Left lung (tissue), 10 donors: ENCODE data around the gene CCR7. TPM values are rescaled to one million over a fixed set of nuclear protein-coding genes. Genes with fewer than 3 reads are reported as not detected.

Experiments used
- ATAC-seq: fragments of 200-7000 bp; cut with Tn5 transposase; one replicate; pipeline ENCODE4 v1.9.1; 2020; ENCODE audit warnings: moderate library complexity
- DNase-seq, 4 donors: peaks; one replicate each; pipeline ENCODE4 v3.0.0-alpha.2; 2013 to 2020
- H3K27ac ChIP-seq, 2 donors: fragments of 200-600 bp; sonication (generic) in 1 of 2; one replicate each; pipeline versions ENCODE4 v1.5.0 to v1.8.0; 2020 to 2021
- H3K27me3 ChIP-seq, 2 donors: fragments of 200-600 bp; sonication (generic) in 1 of 2; one replicate each; pipeline versions ENCODE4 v1.5.0 to v1.8.0; 2020 to 2021
- H3K36me3 ChIP-seq, 2 donors: fragments of 200-600 bp; sonication (generic) in 1 of 2; one replicate each; pipeline versions ENCODE4 v1.5.0 to v1.8.0; 2020 to 2021
- H3K4me1 ChIP-seq, 2 donors: fragments of 200-600 bp; one replicate each; pipeline ENCODE4 v1.8.0; 2021
- H3K4me3 ChIP-seq, 2 donors: fragments of 200-600 bp; sonication (generic) in 1 of 2; one replicate each; pipeline versions ENCODE4 v1.5.0 to v1.8.0; 2020 to 2021; ENCODE audit warnings: mild to moderate bottlenecking in 1 of 2
- H3K9me3 ChIP-seq, 2 donors: fragments of 200-600 bp; sonication (generic) in 1 of 2; one replicate each; pipeline versions ENCODE4 v1.5.0 to v1.8.0; 2020 to 2021
- intact Hi-C, 2 donors: fragments of 100-400 bp; cut with DNase I; formaldehyde crosslinking; loops; one replicate each; pipeline versions ENCODE4 v1.11.2 to v1.14.2; 2022
- polyA plus RNA-seq, 6 donors: library from polyadenylated mRNA; unstranded; fragments of 120-200 nt; gene quantifications; one replicate each; pipeline ENCODE4 v1.2.1, GENCODE V29; 2013; ENCODE audit not compliant: insufficient read length in 6 of 6
- total RNA-seq, 2 donors: library from RNA; stranded (reverse); fragmentation: NEBNext Ultra II Directional; extraction: Animal tissue kit (Norgen Biotek cat#: 25700); gene quantifications; one replicate each; pipeline ENCODE4 v1.2.1, GENCODE V29; 2021
- TF ChIP-seq, protein P1 (sequence below), 2 donors: fragments of 200-600 bp; sonication (generic) in 1 of 2; IDR thresholded peaks; one replicate each; pipeline versions ENCODE4 v1.5.0 to v1.8.0; 2021; ENCODE audit warnings: antibody characterized with exemption in 2 of 2
- donor health status: DM: no; HTN: yes; CAD: no.
- donor health status: DM: no; HTN: no; CAD: no.

The CCR7 gene
- total and polyA plus RNA-seq, 8 donors = 0.35 to 1.6 (median 0.79) TPM

DNA sequence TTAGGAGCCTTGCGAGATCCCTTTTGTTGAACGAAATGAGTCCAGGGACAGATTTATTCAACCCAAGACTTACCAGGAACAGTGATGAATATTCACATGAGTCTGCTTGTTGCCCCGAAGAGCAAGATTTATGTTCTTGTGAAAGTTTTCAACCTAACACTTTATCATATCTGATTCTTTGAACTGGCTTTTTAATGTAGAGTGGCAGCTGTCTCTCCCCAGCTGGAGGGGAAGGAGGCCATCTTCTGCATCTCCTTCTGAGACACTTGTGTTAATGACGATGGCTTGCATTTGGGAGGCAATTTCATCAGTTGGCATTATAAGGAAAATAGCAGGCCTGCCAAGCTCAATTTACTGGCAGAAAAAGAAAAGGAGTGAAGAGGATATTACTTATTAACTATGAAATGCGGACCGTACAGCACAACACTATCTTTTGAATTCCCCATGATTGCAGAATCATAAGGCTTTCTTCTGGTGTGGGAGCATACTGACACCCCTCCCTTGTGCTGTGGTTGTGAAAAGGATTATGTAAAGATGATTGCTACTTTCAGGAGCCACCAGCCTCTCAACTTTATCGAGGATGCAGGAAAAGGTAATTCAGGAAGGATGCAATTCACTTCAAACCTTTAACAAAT, 46.7 kb upstream of the CCR7 start:
- Histone ChIP-seq H3K4me1 (peaks cover 0 to 22% of the 10 kb centered on the region in 2 donors), H3K36me3 (no peaks in the 10 kb centered on the region), H3K9me3 (no peaks in the 10 kb centered on the region), H3K27me3 (no peaks in the 10 kb centered on the region), H3K27ac (no peak overlapping the region), H3K4me3 (no peak overlapping the region)
- DNase-seq (no peak), ATAC-seq (no peak)
- intact Hi-C loops = no loop called here
- TF ChIP-seq, protein P1, sequence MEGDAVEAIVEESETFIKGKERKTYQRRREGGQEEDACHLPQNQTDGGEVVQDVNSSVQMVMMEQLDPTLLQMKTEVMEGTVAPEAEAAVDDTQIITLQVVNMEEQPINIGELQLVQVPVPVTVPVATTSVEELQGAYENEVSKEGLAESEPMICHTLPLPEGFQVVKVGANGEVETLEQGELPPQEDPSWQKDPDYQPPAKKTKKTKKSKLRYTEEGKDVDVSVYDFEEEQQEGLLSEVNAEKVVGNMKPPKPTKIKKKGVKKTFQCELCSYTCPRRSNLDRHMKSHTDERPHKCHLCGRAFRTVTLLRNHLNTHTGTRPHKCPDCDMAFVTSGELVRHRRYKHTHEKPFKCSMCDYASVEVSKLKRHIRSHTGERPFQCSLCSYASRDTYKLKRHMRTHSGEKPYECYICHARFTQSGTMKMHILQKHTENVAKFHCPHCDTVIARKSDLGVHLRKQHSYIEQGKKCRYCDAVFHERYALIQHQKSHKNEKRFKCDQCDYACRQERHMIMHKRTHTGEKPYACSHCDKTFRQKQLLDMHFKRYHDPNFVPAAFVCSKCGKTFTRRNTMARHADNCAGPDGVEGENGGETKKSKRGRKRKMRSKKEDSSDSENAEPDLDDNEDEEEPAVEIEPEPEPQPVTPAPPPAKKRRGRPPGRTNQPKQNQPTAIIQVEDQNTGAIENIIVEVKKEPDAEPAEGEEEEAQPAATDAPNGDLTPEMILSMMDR (IDR thresholded peaks at IDR 0.05) = no peak

DNA sequence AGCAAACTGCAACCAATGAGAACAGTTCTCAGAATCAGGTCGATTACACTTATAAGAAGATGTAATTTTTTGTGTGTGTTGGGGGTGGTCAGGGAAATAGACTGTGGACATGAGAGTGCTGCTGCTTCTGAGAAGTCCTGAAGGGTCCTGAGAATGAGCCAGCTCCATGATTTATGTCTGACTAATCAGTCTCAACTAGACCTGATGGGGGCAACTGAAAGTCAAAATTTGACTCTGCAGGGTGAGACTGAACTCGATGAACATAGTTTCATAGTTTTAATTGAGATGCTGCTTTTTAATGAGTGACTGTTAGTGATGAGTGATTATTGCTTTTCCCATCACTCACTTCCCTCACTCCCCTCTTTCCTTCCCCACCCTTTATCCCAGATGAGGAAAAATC, 45.1 kb upstream of the CCR7 start:
- Histone ChIP-seq H3K4me3 (no peak overlapping the region), H3K9me3 (no peaks in the 10 kb centered on the region), H3K36me3 (no peaks in the 10 kb centered on the region), H3K27ac (no peak overlapping the region), H3K4me1 (peaks cover 5 to 20% of the 10 kb centered on the region in 2 donors), H3K27me3 (no peaks in the 10 kb centered on the region)
- ATAC-seq (no peak), DNase-seq (no peak)
- TF ChIP-seq, protein P1 (IDR thresholded peaks at IDR 0.05) = no peak
- intact Hi-C loops = no loop called here

DNA sequence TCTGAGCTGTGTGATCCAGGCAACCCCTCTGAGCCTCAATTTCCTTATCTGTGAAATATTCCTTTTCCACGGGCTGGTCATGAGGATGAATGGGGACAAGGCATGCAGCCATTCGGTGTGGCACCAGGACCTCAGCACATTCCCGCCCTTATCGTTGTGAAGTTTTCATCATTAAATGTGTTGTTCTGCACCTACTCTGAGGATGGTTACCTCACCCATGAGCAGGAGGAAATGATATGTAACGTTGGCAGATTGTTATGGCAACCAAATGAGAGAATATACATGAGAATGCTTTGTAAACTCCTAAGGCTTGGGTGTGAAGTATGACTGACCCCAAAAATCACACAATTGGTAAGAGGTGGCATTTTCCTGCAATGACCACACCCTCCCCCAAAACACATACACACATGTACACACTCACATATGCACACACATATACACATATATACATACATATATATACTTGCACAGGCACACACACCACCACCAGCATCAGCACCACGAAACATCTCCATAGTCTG, 42.8 kb upstream of the CCR7 start:
- H3K9me3 ChIP-seq = no peaks in the 10 kb centered on the region
- intact Hi-C loops = no loop called here
- no peak overlapping the region for H3K4me3 ChIP-seq
- H3K4me1 ChIP-seq = peaks cover 5 to 15% of the 10 kb centered on the region in 2 donors
- H3K27ac ChIP-seq = peak overlapping the region in 1 of 2 donors; percentile 55
- no peak for DNase-seq
- H3K36me3 ChIP-seq = no peaks in the 10 kb centered on the region
- TF ChIP-seq, protein P1 (IDR thresholded peaks at IDR 0.05) = no peak
- no peaks in the 10 kb centered on the region for H3K27me3 ChIP-seq
- ATAC-seq = no peak

DNA sequence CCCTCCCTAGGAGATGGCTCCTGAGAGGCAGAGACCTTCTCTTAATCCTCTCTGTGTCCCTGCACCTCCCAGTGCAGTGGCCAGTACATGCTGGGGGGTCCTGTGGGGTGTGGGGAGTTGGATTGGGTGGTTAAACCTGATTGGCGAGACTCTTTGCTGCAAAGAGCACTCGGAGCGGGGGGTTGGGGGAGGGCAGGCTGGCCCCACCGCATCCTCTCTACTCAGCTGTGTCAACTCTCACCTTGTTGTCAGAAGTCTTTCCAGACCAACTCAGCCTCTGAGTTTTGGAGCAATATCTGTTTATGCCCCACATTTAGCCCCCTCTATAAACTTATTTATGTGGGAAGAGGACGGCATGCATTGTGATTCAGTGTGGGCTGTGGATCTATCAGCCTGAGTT, 42.4 kb upstream of the CCR7 start:
- Histone ChIP-seq H3K27me3 (no peaks in the 10 kb centered on the region), H3K27ac (peak overlapping the region; percentile 50 to 55), H3K4me1 (peaks cover 5 to 15% of the 10 kb centered on the region in 2 donors), H3K4me3 (no peak overlapping the region), H3K9me3 (no peaks in the 10 kb centered on the region), H3K36me3 (no peaks in the 10 kb centered on the region)
- DNase-seq (peak in 1 of 4 donors; percentile 53), ATAC-seq (peak; percentile 67)
- intact Hi-C loops = no loop called here
- TF ChIP-seq, protein P1 (IDR thresholded peaks at IDR 0.05) = no peak

DNA sequence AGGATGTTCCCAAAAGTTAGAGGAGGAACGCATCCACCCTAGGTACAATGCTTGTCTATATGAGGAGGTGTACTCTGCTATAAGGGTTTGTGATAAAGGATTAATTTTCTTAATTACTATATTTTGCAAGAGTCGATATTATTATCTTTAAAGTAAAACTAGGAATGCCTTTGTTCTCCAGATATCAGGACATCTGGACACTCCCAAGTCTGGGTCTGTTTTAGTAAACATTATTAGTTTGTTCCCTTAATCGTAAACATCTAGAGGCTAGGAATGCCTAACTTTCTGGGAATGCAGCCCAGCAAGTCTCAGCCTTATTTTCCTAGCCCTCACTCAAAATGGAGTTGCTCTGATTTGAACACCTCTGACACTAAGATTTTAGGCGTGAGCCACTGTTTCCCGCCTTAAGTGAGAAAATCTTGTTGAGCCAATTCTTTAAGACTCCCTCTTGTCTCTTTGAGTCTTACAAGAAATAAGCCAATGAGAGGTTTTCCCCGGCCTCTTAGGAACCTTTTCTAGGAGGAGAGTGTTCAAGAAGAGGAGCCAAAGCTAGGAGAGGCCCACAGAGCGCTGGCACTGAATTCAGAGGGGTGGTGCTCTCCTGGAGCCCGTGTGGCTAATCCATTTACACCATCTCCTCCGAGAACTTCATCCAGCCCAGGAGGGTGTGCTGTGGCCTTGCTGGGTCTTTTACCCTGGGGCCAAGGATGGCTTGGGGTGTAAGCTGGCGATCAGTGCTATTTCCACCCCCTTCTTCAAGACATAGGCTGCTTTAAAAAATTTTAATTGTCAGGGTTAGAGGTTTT, 41.5 kb upstream of the CCR7 start:
- Histone ChIP-seq H3K4me1 (peaks cover 5 to 15% of the 10 kb centered on the region in 2 donors), H3K9me3 (no peaks in the 10 kb centered on the region), H3K27me3 (no peaks in the 10 kb centered on the region), H3K27ac (peak overlapping the region; percentile 50 to 55), H3K4me3 (no peak overlapping the region), H3K36me3 (no peaks in the 10 kb centered on the region)
- DNase-seq (peak in 1 of 4 donors; percentile 49), ATAC-seq (peak; percentile 88)
- intact Hi-C loops = no loop called here
- TF ChIP-seq, protein P1 (IDR thresholded peaks at IDR 0.05) = no peak
